HT-29 (cell line): ENCODE results near the gene NOD2. TPM values are rescaled to one million over a fixed set of nuclear protein-coding genes. Genes with fewer than 3 reads are reported as not detected.
A peak's percentile ranks its signal among the peaks of the same experiment; 100 is the strongest.

Experiments
- DNase-seq: peaks from one replicate; pipeline ENCODE4 v3.0.0-alpha.2; 2015; ENCODE audit warnings: low spot score
- total RNA-seq: library from RNA; depleted of rRNA; stranded (reverse); fragments of >200 nt; shearing (Covaris generic); gene quantifications from 2 replicates; pipeline ENCODE4 v1.2.3, GENCODE V29; 2014

The NOD2 gene
- total RNA-seq, 1 experiment from 2014 or later: not detected

GRCh38 chr16:50694206-50694605, 800 bp downstream of the NOD2 start:
- no peak for DNase-seq

- no peak for DNase-seq
Measured at GRCh38 chr16:50695017-50696000, 1.9 kb downstream of the NOD2 start.

- no peak for DNase-seq
Measured at GRCh38 chr16:50696126-50696525, 2.7 kb downstream of the NOD2 start.

GRCh38 chr16:50696575-50697420, 3.4 kb downstream of the NOD2 start:
- DNase-seq: peak; percentile 48

- DNase-seq: no peak
Measured at GRCh38 chr16:50697421-50697715, 4.0 kb downstream of the NOD2 start.

- no peak for DNase-seq
Measured at GRCh38 chr16:50697881-50698767, 4.7 kb downstream of the NOD2 start.

GRCh38 chr16:50699326-50700159, 6.1 kb downstream of the NOD2 start:
- no peak for DNase-seq

- DNase-seq: no peak
Measured at GRCh38 chr16:50702725-50703124, 9.3 kb downstream of the NOD2 start.

GRCh38 chr16:50704245-50704644, 10.8 kb downstream of the NOD2 start:
- no peak for DNase-seq

- no peak for DNase-seq
Measured at GRCh38 chr16:50705436-50706110, 12.2 kb downstream of the NOD2 start.

GRCh38 chr16:50706250-50706649, 12.8 kb downstream of the NOD2 start:
- no peak for DNase-seq

GRCh38 chr16:50708373-50709060, 15.1 kb downstream of the NOD2 start:
- DNase-seq: no peak

GRCh38 chr16:50709061-50709684, 15.8 kb downstream of the NOD2 start:
- no peak for DNase-seq

- no peak for DNase-seq
Measured at GRCh38 chr16:50709980-50710379, 16.6 kb downstream of the NOD2 start.

- no peak for DNase-seq
Measured at GRCh38 chr16:50711040-50711439, 17.6 kb downstream of the NOD2 start.

- DNase-seq: no peak
Measured at GRCh38 chr16:50711862-50712559, 18.6 kb downstream of the NOD2 start.

- DNase-seq: no peak
Measured at GRCh38 chr16:50712560-50712898, 19.1 kb downstream of the NOD2 start.

GRCh38 chr16:50712956-50713355, 19.6 kb downstream of the NOD2 start:
- DNase-seq: no peak
